Breast epithelium (tissue), 3 donors: ENCODE data around the gene POLG.

Experiments
- POLR2A ChIP-seq: fragments of 450-650 bp; IDR thresholded peaks from one replicate; pipeline ENCODE4 v1.6.1; 2016; ENCODE audit warnings: antibody characterized with exemption, mild to moderate bottlenecking, moderate library complexity
- POLR2AphosphoS5 ChIP-seq, 3 donors: sonication (generic); formaldehyde crosslinking; IDR thresholded peaks; one replicate each; pipeline ENCODE4 v1.6.1; 2017; ENCODE audit warnings: antibody characterized with exemption in 3 of 3
- TF ChIP-seq, protein P1 (sequence below), 3 donors: fragments of 450-650 bp; IDR thresholded peaks; one replicate each; pipeline ENCODE4 v1.5.1; 2016 to 2017; ENCODE audit warnings: antibody characterized with exemption in 3 of 3, mild to moderate bottlenecking in 3 of 3, moderate library complexity in 3 of 3

DNA sequence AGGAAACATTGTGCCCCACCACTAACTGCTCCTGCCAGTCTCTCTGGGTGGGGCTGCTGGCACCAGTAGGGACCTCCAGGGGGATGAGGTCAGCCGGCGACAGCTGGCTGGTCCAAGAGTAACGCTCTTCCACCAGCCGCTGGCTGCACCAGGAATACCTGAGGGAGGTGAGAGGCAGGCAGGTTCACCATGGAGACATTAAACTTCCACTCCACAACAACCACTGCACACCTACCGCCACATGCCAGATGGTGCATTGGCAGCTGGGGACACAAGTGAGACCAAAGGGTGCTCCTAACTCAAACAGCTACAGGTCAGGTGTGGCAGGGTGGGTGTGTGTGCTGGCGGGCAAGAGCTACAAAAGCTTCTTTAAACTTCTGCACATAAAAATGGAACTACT is 4.5 kb downstream of the POLG start:
- TF ChIP-seq POLR2A = no peak
- TF ChIP-seq, protein P1, sequence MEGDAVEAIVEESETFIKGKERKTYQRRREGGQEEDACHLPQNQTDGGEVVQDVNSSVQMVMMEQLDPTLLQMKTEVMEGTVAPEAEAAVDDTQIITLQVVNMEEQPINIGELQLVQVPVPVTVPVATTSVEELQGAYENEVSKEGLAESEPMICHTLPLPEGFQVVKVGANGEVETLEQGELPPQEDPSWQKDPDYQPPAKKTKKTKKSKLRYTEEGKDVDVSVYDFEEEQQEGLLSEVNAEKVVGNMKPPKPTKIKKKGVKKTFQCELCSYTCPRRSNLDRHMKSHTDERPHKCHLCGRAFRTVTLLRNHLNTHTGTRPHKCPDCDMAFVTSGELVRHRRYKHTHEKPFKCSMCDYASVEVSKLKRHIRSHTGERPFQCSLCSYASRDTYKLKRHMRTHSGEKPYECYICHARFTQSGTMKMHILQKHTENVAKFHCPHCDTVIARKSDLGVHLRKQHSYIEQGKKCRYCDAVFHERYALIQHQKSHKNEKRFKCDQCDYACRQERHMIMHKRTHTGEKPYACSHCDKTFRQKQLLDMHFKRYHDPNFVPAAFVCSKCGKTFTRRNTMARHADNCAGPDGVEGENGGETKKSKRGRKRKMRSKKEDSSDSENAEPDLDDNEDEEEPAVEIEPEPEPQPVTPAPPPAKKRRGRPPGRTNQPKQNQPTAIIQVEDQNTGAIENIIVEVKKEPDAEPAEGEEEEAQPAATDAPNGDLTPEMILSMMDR (IDR thresholded peaks at IDR 0.05) = no peak
- no peak for TF ChIP-seq POLR2AphosphoS5 (IDR thresholded peaks at IDR 0.05)
